ENCODE data around the gene ALG12.
"Not testable (repeated sequence)": the region's sequence is repeated elsewhere in the genome, so short reads cannot be mapped to it uniquely, and the experiment has no call there.

GRCh38 chr22:49852568-49852897 is 65.7 kb downstream of the ALG12 start:
- not testable (repeated sequence) for TF ChIP-seq CTCF, EP300, POLR2A (IDR thresholded peaks at IDR 0.05)

All from ovary (tissue), 3 donors.